LNCAP (cell line): ENCODE measurements around the gene PRKCH.

Experiments
- CTCF ChIP-seq: fragments of 450-650 bp; IDR thresholded peaks from 2 replicates; pipeline ENCODE4 v1.5.1; 2017; ENCODE audit warnings: mild to moderate bottlenecking

Gene PRKCH

GRCh38 chr14:61565181-61565580 lies 243.8 kb downstream of the PRKCH start:
- TF ChIP-seq CTCF = no peak

GRCh38 chr14:61565836-61566536 lies 244.6 kb downstream of the PRKCH start:
- no peak for TF ChIP-seq CTCF

- no peak for TF ChIP-seq CTCF
Observed at GRCh38 chr14:61566537-61567225, 245.3 kb downstream of the PRKCH start.

GRCh38 chr14:61567838-61568571 lies 246.6 kb downstream of the PRKCH start:
- no peak for TF ChIP-seq CTCF

GRCh38 chr14:61568572-61569011 lies 247.2 kb downstream of the PRKCH start:
- no peak for TF ChIP-seq CTCF

GRCh38 chr14:61569308-61569707 lies 247.9 kb downstream of the PRKCH start:
- TF ChIP-seq CTCF = no peak

GRCh38 chr14:61569812-61570548 lies 248.6 kb downstream of the PRKCH start:
- no peak for TF ChIP-seq CTCF
